ENCODE data around the gene DBH.

GRCh38 chr9:133702798-133703590, 66.8 kb downstream of the DBH start:
- TF ChIP-seq CTCF (IDR thresholded peaks at IDR 0.05) (no peak), POLR2A (IDR thresholded peaks at IDR 0.05) (no peak)
